ENCODE data around the gene KRTAP10-8. TPM values are rescaled to one million over a fixed set of nuclear protein-coding genes. Genes with fewer than 3 reads are reported as not detected.

Gene KRTAP10-8
- total RNA-seq, 1 experiment from 2014 or later, result not detected

GRCh38 chr21:44653123-44653522 lies 41.2 kb downstream of the KRTAP10-8 start:
- POLR2A ChIA-PET, result no interaction called here
- no peak overlapping the region for H3K27ac ChIP-seq (ENCODE audit: low read length)

DNA sequence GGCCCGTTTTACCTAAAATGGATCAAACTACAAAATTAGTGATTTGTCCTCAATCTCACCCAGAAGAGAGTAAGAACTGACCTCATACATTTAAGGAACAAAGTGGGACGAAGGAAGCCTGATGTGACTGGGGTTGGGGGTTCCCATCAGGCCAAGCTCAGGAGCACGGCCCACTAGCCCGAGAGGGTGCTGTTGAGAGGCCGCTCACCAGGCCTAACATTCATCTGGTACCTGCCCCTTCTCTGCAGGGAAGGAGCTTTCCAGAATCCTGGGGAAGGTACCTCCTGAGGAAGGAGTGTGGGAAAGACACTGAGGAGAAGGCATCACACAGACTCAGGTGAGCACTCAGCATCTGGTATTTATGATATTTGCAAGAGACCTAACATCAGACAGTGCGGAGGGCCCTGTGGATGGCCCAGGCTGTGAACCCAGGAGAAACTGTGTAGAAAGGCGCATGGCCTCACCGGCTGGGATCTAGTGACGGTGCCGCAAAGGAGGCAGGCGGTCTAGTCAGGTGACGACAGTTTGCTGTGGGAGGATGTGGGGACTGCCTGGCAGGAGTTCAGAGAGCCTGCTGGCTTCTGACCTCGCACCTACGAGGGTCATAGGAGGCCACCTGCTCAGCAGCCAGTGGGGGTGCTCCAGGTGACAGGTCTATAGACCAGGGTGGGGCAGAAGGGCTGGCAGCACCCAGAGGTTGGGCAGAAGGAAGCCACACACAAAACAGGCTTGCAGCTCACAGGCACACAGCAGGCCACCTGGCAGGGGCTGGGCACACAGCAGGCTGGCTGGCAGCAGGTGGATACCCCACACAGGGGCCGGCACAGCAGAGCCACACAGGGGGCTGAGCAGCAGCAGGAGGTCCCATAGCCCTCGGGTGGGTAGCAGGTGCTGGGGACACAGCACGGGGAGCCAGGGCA lies 42.0 kb downstream of the KRTAP10-8 start:
- no peak overlapping the region for H3K4me3 ChIP-seq (ENCODE audit: low read depth in 2 of 2, low read length in 2 of 2)
- H3K27ac ChIP-seq (ENCODE audit: low read length), result no peak overlapping the region
- intact Hi-C loops (cut with micrococcal nuclease; ENCODE audit: unreplicated experiment) (no loop called here), in situ Hi-C loops (cut with HindIII; ENCODE audit: low pct_unique_long_range_greater_than_20kb, low sequenced_read_pairs) (no loop called here)
- ChIA-PET POLR2A (no interaction called here), CTCF (no interaction called here)
- no peaks in the 10 kb centered on the region for H3K9me3 ChIP-seq (ENCODE audit: control insufficient read depth, insufficient read depth, low read depth, low read length)
- ATAC-seq (no peak), DNase-seq (ENCODE audit: low read depth, low spot score) (no peak)
- no peaks in the 10 kb centered on the region for H3K27me3 ChIP-seq (ENCODE audit: control insufficient read depth, insufficient read depth, low read length)
- BruUV-seq (replicated peaks), result no TSS peak
- no peaks in the 10 kb centered on the region for H3K4me1 ChIP-seq (ENCODE audit: control insufficient read depth, insufficient read depth, low read length)
- TF ChIP-seq POLR2AphosphoS5 (IDR thresholded peaks at IDR 0.05; ENCODE audit: low read depth, low read length), result no peak
- TF ChIP-seq SIN3A (IDR thresholded peaks at IDR 0.05; ENCODE audit: borderline replicate concordance, insufficient read depth, low read depth, low read length), result no peak
- no peak for TF ChIP-seq REST (IDR thresholded peaks at IDR 0.05; ENCODE audit: insufficient read depth in 1 of 2, low read depth in 2 of 2, low read length in 1 of 2)
- no peak for TF ChIP-seq TCF7L2 (IDR thresholded peaks at IDR 0.05; ENCODE audit: low read depth, low read length)
- no peak for TF ChIP-seq CTCF (IDR thresholded peaks at IDR 0.05)
- H3K36me3 ChIP-seq (ENCODE audit: control insufficient read depth, insufficient read depth, low read length), result no peaks in the 10 kb centered on the region

More at GRCh38 chr21:44653123-44653522, 41.2 kb downstream of the KRTAP10-8 start:
- no peaks in the 10 kb centered on the region for H3K4me1 ChIP-seq (ENCODE audit: control insufficient read depth, insufficient read depth, low read length)
- BruUV-seq (replicated peaks), result no TSS peak
- CTCF ChIA-PET, result no interaction called here
- no peaks in the 10 kb centered on the region for H3K36me3 ChIP-seq (ENCODE audit: control insufficient read depth, insufficient read depth, low read length)
- DNase-seq (ENCODE audit: low read depth, low spot score) (no peak), ATAC-seq (no peak)
- no peaks in the 10 kb centered on the region for H3K9me3 ChIP-seq (ENCODE audit: control insufficient read depth, insufficient read depth, low read depth, low read length)
- no peaks in the 10 kb centered on the region for H3K27me3 ChIP-seq (ENCODE audit: control insufficient read depth, insufficient read depth, low read length)
- in situ Hi-C loops (cut with HindIII; ENCODE audit: low pct_unique_long_range_greater_than_20kb, low sequenced_read_pairs) (no loop called here), intact Hi-C loops (cut with micrococcal nuclease; ENCODE audit: unreplicated experiment) (no loop called here)
- H3K4me3 ChIP-seq (ENCODE audit: low read depth in 2 of 2, low read length in 2 of 2), result no peak overlapping the region
- TF ChIP-seq REST (IDR thresholded peaks at IDR 0.05; ENCODE audit: insufficient read depth in 1 of 2, low read depth in 2 of 2, low read length in 1 of 2) (no peak), SIN3A (IDR thresholded peaks at IDR 0.05; ENCODE audit: borderline replicate concordance, insufficient read depth, low read depth, low read length) (no peak)
